H1 (cell line): ENCODE measurements around the gene NAV2. TPM values are rescaled to one million over a fixed set of nuclear protein-coding genes. Genes with fewer than 3 reads are reported as not detected.

Source experiments
- CTCF ChIA-PET: fragments of 300-600 bp; sonication (Branson Sonifier 250); formaldehyde crosslinking; loops from one replicate; lab custom pipeline; 2021; ENCODE audit not compliant: partially characterized antibody; lab: Charles Lee
- POLR2A ChIA-PET: fragments of 300-600 bp; sonication (Branson Sonifier 250); formaldehyde crosslinking; loops from one replicate; lab custom pipeline; 2021; ENCODE audit warnings: inconsistent platforms; ENCODE audit not compliant: partially characterized antibody; lab: Charles Lee
- DNase-seq, 2 experiments: peaks; one replicate each; pipeline versions ENCODE4 v3.0.0 to v3.0.0-alpha.2; 2010 to 2022; ENCODE audit warnings: low spot score in 2 of 2, low read depth in 1 of 2, mixed read lengths in 1 of 2
- FAIRE-seq: peaks from 2 replicates; lab custom pipeline; 2011; peaks lifted over from hg19 to GRCh38; lab: Jason Lieb, UNC
- H2AFZ ChIP-seq: 2 replicates; pipeline ENCODE4 v1.8.1; 2012; ENCODE audit warnings: low read length, inconsistent platforms
- H2AK5ac ChIP-seq: 2 replicates; pipeline ENCODE4 v1.6.1; 2013; ENCODE audit warnings: low read depth, low read length
- H2BK120ac ChIP-seq: replicated peaks from 2 replicates; pipeline ENCODE3; 2013; ENCODE audit warnings: low read depth, low read length, inconsistent platforms
- H2BK12ac ChIP-seq: 2 replicates; pipeline ENCODE4 v1.6.1; 2013; ENCODE audit warnings: low read depth, low read length
- H2BK15ac ChIP-seq: 2 replicates; pipeline ENCODE4 v1.6.1; 2013; ENCODE audit warnings: low read length
- H2BK20ac ChIP-seq: 2 replicates; pipeline ENCODE4 v1.6.1; 2013; ENCODE audit warnings: low read length
- H2BK5ac ChIP-seq: 2 replicates; pipeline ENCODE4 v1.6.1; 2013; ENCODE audit warnings: low read depth, low read length
- H3K14ac ChIP-seq: 2 replicates; pipeline ENCODE4 v1.6.1; 2013; ENCODE audit warnings: inconsistent platforms; ENCODE audit not compliant: insufficient read length
- H3K18ac ChIP-seq: 2 replicates; pipeline ENCODE4 v1.6.1; 2013; ENCODE audit warnings: low read length; ENCODE audit errors: extremely low read depth
- H3K23ac ChIP-seq: 2 replicates; pipeline ENCODE4 v1.6.1; 2013; ENCODE audit warnings: inconsistent platforms; ENCODE audit not compliant: insufficient read length
- H3K23me2 ChIP-seq: 2 replicates; pipeline ENCODE4 v1.6.1; 2013; ENCODE audit warnings: low read depth, low read length
- H3K27ac ChIP-seq: 2 replicates; pipeline ENCODE4 v1.6.1; 2011; ENCODE audit warnings: low read depth, low read length, inconsistent platforms
- H3K27me3 ChIP-seq, 4 experiments: replicated peaks in 1 of 4; 1 replicate in 1 of 4; 2 replicates in 3 of 4; pipeline versions ENCODE4 v1.6.1 to v1.8.1; 2011 to 2013; ENCODE audit warnings: low read length in 3 of 4, mild to moderate bottlenecking in 3 of 4, inconsistent platforms in 2 of 4, mixed read lengths in 2 of 4, moderate library complexity in 1 of 4; ENCODE audit not compliant: control insufficient read depth in 3 of 4, insufficient read depth in 3 of 4; ENCODE audit errors: extremely low read depth in 1 of 4
- H3K36me3 ChIP-seq, 4 experiments: 2 replicates each; pipeline versions ENCODE4 v1.6.1 to v1.8.1; 2011 to 2013; ENCODE audit warnings: mild to moderate bottlenecking in 4 of 4, low read length in 3 of 4, moderate library complexity in 2 of 4, control low read depth in 1 of 4, inconsistent platforms in 1 of 4; ENCODE audit not compliant: insufficient read depth in 4 of 4, control insufficient read depth in 2 of 4
- H3K4ac ChIP-seq: replicated peaks from 2 replicates; pipeline ENCODE3; 2013; ENCODE audit warnings: low read length, low read depth, mixed read lengths, inconsistent platforms; ENCODE audit not compliant: insufficient read length
- H3K4me1 ChIP-seq, 4 experiments: replicated peaks in 1 of 4; 1 replicate in 1 of 4; 2 replicates in 3 of 4; pipeline versions ENCODE4 v1.6.1 to v1.8.1; 2011 to 2013; ENCODE audit warnings: low read length in 3 of 4, inconsistent platforms in 2 of 4, mixed read lengths in 1 of 4; ENCODE audit not compliant: insufficient read depth in 4 of 4, control insufficient read depth in 3 of 4
- H3K4me2 ChIP-seq, 2 experiments: 2 replicates each; pipeline versions ENCODE4 v1.6.1 to v1.8.1; 2011 to 2013; ENCODE audit warnings: low read depth in 2 of 2, low read length in 2 of 2, control low read depth in 1 of 2, inconsistent platforms in 1 of 2, mild to moderate bottlenecking in 1 of 2; ENCODE audit not compliant: insufficient read depth in 1 of 2
- H3K4me3 ChIP-seq, 4 experiments: fragments of 200-600, 300-600 bp in 1 of 4; sonication (generic), shearing (Covaris generic), sonication (Bioruptor Twin) in 1 of 4; 2 replicates each; pipeline versions ENCODE4 v1.5.1 to v1.8.1; 2011 to 2016; ENCODE audit warnings: low read length in 4 of 4, low read depth in 3 of 4, control low read depth in 2 of 4, inconsistent platforms in 2 of 4, mild to moderate bottlenecking in 2 of 4, mixed read lengths in 1 of 4, moderate library complexity in 1 of 4; ENCODE audit not compliant: insufficient read depth in 2 of 4; ENCODE audit errors: extremely low read depth in 1 of 4
- H3K56ac ChIP-seq: replicated peaks from 2 replicates; pipeline ENCODE3; 2013; ENCODE audit warnings: low read depth, mild to moderate bottlenecking, mixed read lengths, low read length, inconsistent platforms; ENCODE audit not compliant: insufficient read length
- H3K79me1 ChIP-seq: 2 replicates; pipeline ENCODE4 v1.6.1; 2013; ENCODE audit warnings: low read depth, low read length, control low read depth
- H3K79me2 ChIP-seq, 2 experiments: 2 replicates each; pipeline versions ENCODE4 v1.6.1 to v1.8.1; 2012 to 2013; ENCODE audit warnings: low read length in 2 of 2, mild to moderate bottlenecking in 2 of 2, inconsistent platforms in 1 of 2; ENCODE audit not compliant: insufficient read depth in 2 of 2, control insufficient read depth in 1 of 2
- H3K9ac ChIP-seq, 4 experiments: replicated peaks in 1 of 4; 1 replicate in 1 of 4; 2 replicates in 3 of 4; pipeline versions ENCODE4 v1.6.1 to v1.8.1; 2011 to 2013; ENCODE audit warnings: low read depth in 3 of 4, low read length in 3 of 4, control low read depth in 2 of 4, mild to moderate bottlenecking in 2 of 4, moderate library complexity in 2 of 4, inconsistent platforms in 1 of 4; ENCODE audit errors: extremely low read depth in 1 of 4
- H3K9me3 ChIP-seq, 2 experiments: 2 replicates each; pipeline versions ENCODE4 v1.6.1 to v1.8.1; 2012 to 2013; ENCODE audit warnings: mild to moderate bottlenecking in 2 of 2, moderate library complexity in 2 of 2, control low read depth in 1 of 2, inconsistent platforms in 1 of 2, low read depth in 1 of 2, low read length in 1 of 2, mixed read lengths in 1 of 2; ENCODE audit not compliant: insufficient read depth in 2 of 2
- H4K20me1 ChIP-seq, 2 experiments: replicated peaks in 1 of 2; 2 replicates each; pipeline versions ENCODE3 to v1.8.1; 2011 to 2013; ENCODE audit warnings: inconsistent platforms in 2 of 2, low read length in 2 of 2, mild to moderate bottlenecking in 1 of 2; ENCODE audit not compliant: insufficient read depth in 2 of 2, control insufficient read depth in 1 of 2
- H4K5ac ChIP-seq: 2 replicates; pipeline ENCODE4 v1.6.1; 2013; ENCODE audit warnings: low read length, low read depth, mixed read lengths, inconsistent platforms; ENCODE audit not compliant: insufficient read length
- H4K8ac ChIP-seq: 2 replicates; pipeline ENCODE4 v1.8.0; 2013; ENCODE audit warnings: mild to moderate bottlenecking, moderate library complexity, low read length, inconsistent platforms; ENCODE audit not compliant: insufficient read depth; ENCODE audit errors: extremely low read depth
- H4K91ac ChIP-seq: replicated peaks from 2 replicates; pipeline ENCODE3; 2013; ENCODE audit warnings: low read length, mixed read lengths, inconsistent platforms; ENCODE audit not compliant: insufficient read length
- BACH1 ChIP-seq: IDR thresholded peaks from 2 replicates; pipeline ENCODE4 v1.6.1; 2012; ENCODE audit warnings: low read length, improper control_type of control experiment
- EP300 ChIP-seq, 2 experiments: IDR thresholded peaks; 1 replicate in 1 of 2; 2 replicates in 1 of 2; pipeline ENCODE4 v1.6.1; 2011 to 2012; ENCODE audit warnings: low read depth in 2 of 2, low read length in 2 of 2, mild to moderate bottlenecking in 2 of 2, borderline replicate concordance in 1 of 2, inconsistent platforms in 1 of 2, moderate library complexity in 1 of 2
- EZH2 ChIP-seq: fragments of 200-600 bp; sonication (generic); IDR thresholded peaks from 2 replicates; pipeline ENCODE4 v1.7.1; 2012; ENCODE audit warnings: low read depth, mild to moderate bottlenecking, moderate library complexity, low read length, inconsistent platforms; ENCODE audit not compliant: severe bottlenecking
- RAD21 ChIP-seq, 2 experiments: IDR thresholded peaks in 1 of 2; conservative IDR thresholded peaks in 1 of 2; 2 replicates each; pipeline ENCODE4 v1.6.1; 2011; ENCODE audit warnings: low read depth in 2 of 2, low read length in 2 of 2, improper control_type of control experiment in 1 of 2, inconsistent platforms in 1 of 2, mild to moderate bottlenecking in 1 of 2, moderate library complexity in 1 of 2
- SIRT6 ChIP-seq: IDR thresholded peaks from one replicate; pipeline ENCODE4 v1.7.1; 2012; ENCODE audit warnings: low read length, inconsistent platforms
- SP4 ChIP-seq: IDR thresholded peaks from 2 replicates; pipeline ENCODE4 v1.6.1; 2012; ENCODE audit warnings: low read length, inconsistent platforms
- WGBS, 2 experiments: shearing (Covaris generic) in 1 of 2; methylation state at CpG; one replicate each; pipeline versions ENCODE4 v1.1.6 to v1.1.7; 2013 to 2015; ENCODE audit warnings: low lambda C conversion rate in 2 of 2, mixed read lengths in 2 of 2, inconsistent platforms in 1 of 2, low coverage in 1 of 2, missing lambda C conversion rate in 1 of 2; ENCODE audit not compliant: insufficient replicate concordance in 2 of 2, insufficient coverage in 1 of 2, insufficient read length in 1 of 2; ENCODE audit errors: extremely low coverage in 1 of 2, missing lambda C conversion rate in 1 of 2; 5-methylcytosine and 5-hydroxymethylcytosine counted together
- polyA plus RNA-seq, 7 experiments: library from polyadenylated mRNA; depleted of rRNA in 3 of 7; stranded (reverse) in 5 of 7; unstranded in 2 of 7; fragments of >200 nt in 5 of 7; fragments of 200-250 nt in 2 of 7; gene quantifications; 1 replicate in 5 of 7; 2 replicates in 1 of 7; 4 replicates in 1 of 7; pipeline versions ENCODE4 v1.2.1 to v1.2.3, GENCODE V29; 2011 to 2013; ENCODE audit warnings: missing spikeins in 2 of 7, mixed read lengths in 2 of 7
- total RNA-seq: library from RNA; stranded (reverse); fragmentation: NEBNext Ultra II Directional; extraction: Animal tissue kit (Norgen Biotek cat#: 25700); gene quantifications from 2 replicates; pipeline ENCODE4 v1.2.1, GENCODE V29; 2021
- TF ChIP-seq, protein P1 (sequence below): IDR thresholded peaks from 2 replicates; pipeline ENCODE4 v1.6.1; 2012; ENCODE audit warnings: low read length, inconsistent platforms
- TF ChIP-seq, protein P2 (sequence below): IDR thresholded peaks from 2 replicates; pipeline ENCODE4 v1.6.1; 2012; ENCODE audit warnings: inconsistent platforms

Gene NAV2
- total and polyA plus RNA-seq, 2 of the 8 experiments (the other 6 are each of a cell fraction or from before 2014, with no cell fraction given), result 35.6 to 73.6 TPM

DNA sequence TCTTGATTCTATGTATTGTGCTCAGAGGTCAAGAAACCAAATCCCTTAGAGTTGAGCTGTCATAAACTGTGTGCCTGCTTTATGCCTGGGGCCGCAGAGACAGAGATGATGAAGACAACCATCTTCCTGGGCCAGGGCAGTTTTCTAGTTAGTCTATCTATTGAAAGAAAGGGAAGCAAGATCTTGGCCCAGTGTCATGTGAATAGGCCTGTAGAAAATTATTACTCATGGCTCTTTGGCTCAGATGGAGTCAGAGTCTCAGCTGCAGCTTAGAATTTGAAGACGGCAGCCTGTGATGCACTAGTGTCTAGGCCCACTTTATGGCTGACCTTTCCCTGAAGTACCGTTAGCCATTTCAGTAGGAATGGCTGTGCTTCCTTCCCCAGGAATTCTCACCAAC is 335.6 kb downstream of the NAV2 start:
- no peak overlapping the region for H3K27ac ChIP-seq
- TF ChIP-seq, protein P1, sequence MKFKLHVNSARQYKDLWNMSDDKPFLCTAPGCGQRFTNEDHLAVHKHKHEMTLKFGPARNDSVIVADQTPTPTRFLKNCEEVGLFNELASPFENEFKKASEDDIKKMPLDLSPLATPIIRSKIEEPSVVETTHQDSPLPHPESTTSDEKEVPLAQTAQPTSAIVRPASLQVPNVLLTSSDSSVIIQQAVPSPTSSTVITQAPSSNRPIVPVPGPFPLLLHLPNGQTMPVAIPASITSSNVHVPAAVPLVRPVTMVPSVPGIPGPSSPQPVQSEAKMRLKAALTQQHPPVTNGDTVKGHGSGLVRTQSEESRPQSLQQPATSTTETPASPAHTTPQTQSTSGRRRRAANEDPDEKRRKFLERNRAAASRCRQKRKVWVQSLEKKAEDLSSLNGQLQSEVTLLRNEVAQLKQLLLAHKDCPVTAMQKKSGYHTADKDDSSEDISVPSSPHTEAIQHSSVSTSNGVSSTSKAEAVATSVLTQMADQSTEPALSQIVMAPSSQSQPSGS, result no peak
- TF ChIP-seq EP300 (IDR thresholded peaks at IDR 0.05; ENCODE audit: borderline replicate concordance in 1 of 2, low read depth in 2 of 2, low read length in 2 of 2) (no peak), EZH2 (no peak), RAD21 (IDR thresholded peaks at IDR 0.05 in 1 of 2, conservative IDR thresholded peaks at IDR 0.05 in 1 of 2; ENCODE audit: low read depth in 2 of 2, low read length in 2 of 2) (no peak), SIRT6 (no peak), SP4 (no peak), BACH1 (no peak)
- TF ChIP-seq, protein P2, sequence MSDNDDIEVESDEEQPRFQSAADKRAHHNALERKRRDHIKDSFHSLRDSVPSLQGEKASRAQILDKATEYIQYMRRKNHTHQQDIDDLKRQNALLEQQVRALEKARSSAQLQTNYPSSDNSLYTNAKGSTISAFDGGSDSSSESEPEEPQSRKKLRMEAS, result no peak

More for the DNA sequence above, 335.6 kb downstream of the NAV2 start:
- Histone ChIP-seq H4K8ac (no peak overlapping the region), H3K23ac (no peak overlapping the region), H3K79me2 (no peaks in the 10 kb centered on the region), H3K14ac (no peak overlapping the region), H2AFZ (no peak overlapping the region), H4K91ac (no peak overlapping the region), H2BK15ac (no peak overlapping the region), H4K20me1 (peaks cover 0 to 1% of the 10 kb centered on the region in 2 experiments), H3K4me1 (peaks cover 13 to 24% (median 18%) of the 10 kb centered on the region in 4 experiments), H2BK20ac (no peak overlapping the region), H3K4me3 (no peak overlapping the region), H2BK5ac (0 out of 2 replicates have a peak overlapping the region, but pooled peaks have one; percentile 25), H3K36me3 (peaks cover 19 to 69% (median 38%) of the 10 kb centered on the region in 4 experiments), H3K18ac (no peak overlapping the region), H3K4ac (no peak overlapping the region), H3K56ac (no peak overlapping the region), H3K27me3 (no peaks in the 10 kb centered on the region), H3K79me1 (no peaks in the 10 kb centered on the region; the same call in 1 of the 2 replicates), H2AK5ac (no peak overlapping the region), H3K9ac (no peak overlapping the region), H2BK120ac (no peak overlapping the region), H2BK12ac (0 out of 2 replicates have a peak overlapping the region, but pooled peaks have one; percentile 81), H3K23me2 (no peaks in the 10 kb centered on the region; the same call in 1 of the 2 replicates), H3K9me3 (no peaks in the 10 kb centered on the region), H4K5ac (no peak overlapping the region), H3K4me2 (no peak overlapping the region)
- no peak for DNase-seq
- ChIA-PET POLR2A (no interaction called here), CTCF (interaction anchor here (0.7 to 12.6 kb wide), 5 partner anchors 11 to 96 kb away, joined by 3 to 99 read pairs (median 4); no protein-coding TSS in a partner anchor)
- 95% methylated on average over 3 of the region's 3 CpGs; no CpG with 5 or more reads in 1 of the 2 experiments for WGBS, 2 experiments
- FAIRE-seq, result no peak
